K562 (cell line): ENCODE results near the gene ACOX2. TPM values are rescaled to one million over a fixed set of nuclear protein-coding genes. Genes with fewer than 3 reads are reported as not detected.
A peak's percentile ranks its signal among the peaks of the same experiment; 100 is the strongest.

ENCODE experiments used
- ATAC-seq: fragments of 200-7000 bp; cut with Tn5 transposase; 3 replicates; pipeline ENCODE4 v1.9.1; 2020; ENCODE audit warnings: moderate library complexity
- BruUV-seq: library from RNA; stranded (reverse); fragments of 400-500 nt; replicated peaks from 2 replicates; lab custom pipeline; 2021; lab: Mats Ljungman, UMichigan
- CTCF ChIA-PET: fragments of 300-600 bp; formaldehyde crosslinking; extraction: SDS; loops from one replicate; lab custom pipeline; 2021; ENCODE audit warnings: low intra/inter-chr PET ratio; lab: Yijun Ruan, JAX
- POLR2A ChIA-PET: fragments of 300-600, 350-650 bp; sonication (Branson Sonifier 250); formaldehyde crosslinking; extraction: SDS; loops from one replicate; lab custom pipeline; 2021; ENCODE audit warnings: antibody characterized with exemption, inconsistent platforms; lab: Yijun Ruan, JAX
- DNase-seq, 4 experiments: peaks; one replicate each; pipeline versions ENCODE4 v3.0.0 to v3.0.0-alpha.2; 2011 to 2018; ENCODE audit warnings: low spot score in 3 of 4, mixed read lengths in 3 of 4; ENCODE audit errors: extremely low read depth in 1 of 4
- FAIRE-seq: peaks from 2 replicates; lab custom pipeline; 2011; peaks lifted over from hg19 to GRCh38; lab: Jason Lieb, UNC
- H2AFZ ChIP-seq: 2 replicates; pipeline ENCODE4 v1.6.0; 2011; ENCODE audit warnings: low read depth, low read length, control low read depth, inconsistent platforms
- H3K27ac ChIP-seq: fragments of 200-600 bp; 3 replicates; pipeline ENCODE4 v1.8.0; 2011; ENCODE audit warnings: low read depth, mild to moderate bottlenecking, control low read depth, inconsistent platforms, low read length, moderate library complexity, mixed read lengths; ENCODE audit errors: extremely low read depth
- H3K27me3 ChIP-seq, 2 experiments: fragments of 300-600 bp in 1 of 2; 2 replicates in 1 of 2; 3 replicates in 1 of 2; pipeline versions ENCODE4 v1.6.0 to v1.8.0; 2011; ENCODE audit warnings: inconsistent platforms in 2 of 2, low read length in 2 of 2, mild to moderate bottlenecking in 1 of 2, mixed read lengths in 1 of 2, moderate library complexity in 1 of 2; ENCODE audit not compliant: control insufficient read depth in 2 of 2, insufficient read depth in 2 of 2
- H3K36me3 ChIP-seq: fragments of 300-600 bp; 3 replicates; pipeline ENCODE4 v1.8.0; 2011; ENCODE audit warnings: mild to moderate bottlenecking, low read length, inconsistent platforms; ENCODE audit not compliant: control insufficient read depth, insufficient read depth
- H3K4me1 ChIP-seq, 2 experiments: fragments of 200-600 bp in 1 of 2; replicated peaks in 1 of 2; 2 replicates in 1 of 2; 3 replicates in 1 of 2; pipeline versions ENCODE4 v1.5.1 to v1.8.0; 2011; ENCODE audit warnings: inconsistent platforms in 2 of 2, low read length in 2 of 2, mild to moderate bottlenecking in 1 of 2, mixed read lengths in 1 of 2, moderate library complexity in 1 of 2; ENCODE audit not compliant: control insufficient read depth in 2 of 2, insufficient read depth in 2 of 2
- H3K4me2 ChIP-seq: 2 replicates; pipeline ENCODE4 v1.6.1; 2011; ENCODE audit warnings: low read length, control low read depth, inconsistent platforms, mixed read lengths; ENCODE audit not compliant: insufficient read depth
- H3K4me3 ChIP-seq: fragments of 200-600 bp; sonication (generic), shearing (Covaris generic); 2 replicates; pipeline ENCODE4 v1.5.1; 2016; ENCODE audit warnings: control low read depth, inconsistent platforms
- H3K79me2 ChIP-seq: fragments of 200-600 bp; 3 replicates; pipeline ENCODE4 v1.8.0; 2011; ENCODE audit warnings: low read length, inconsistent platforms; ENCODE audit not compliant: control insufficient read depth, insufficient read depth
- H3K9ac ChIP-seq, 2 experiments: 2 replicates each; pipeline versions ENCODE4 v1.6.0 to v1.6.1; 2011; ENCODE audit warnings: low read depth in 2 of 2, low read length in 2 of 2, control low read depth in 1 of 2, inconsistent platforms in 1 of 2, mild to moderate bottlenecking in 1 of 2, mixed read lengths in 1 of 2; ENCODE audit not compliant: insufficient read depth in 1 of 2
- H3K9me1 ChIP-seq: one replicate; pipeline ENCODE4 v1.6.0; 2011; ENCODE audit warnings: inconsistent platforms, mild to moderate bottlenecking, low read length, moderate library complexity; ENCODE audit not compliant: control insufficient read depth, insufficient read depth
- H3K9me3 ChIP-seq: replicated peaks from 2 replicates; pipeline ENCODE4 v1.5.1; 2011; ENCODE audit warnings: low read depth, low read length, inconsistent platforms; ENCODE audit not compliant: control insufficient read depth, insufficient read depth
- H4K20me1 ChIP-seq: replicated peaks from 2 replicates; pipeline ENCODE4 v1.6.1; 2011; ENCODE audit warnings: low read length, inconsistent platforms, mixed read lengths; ENCODE audit not compliant: control insufficient read depth, insufficient read depth
- CCAR2 ChIP-seq: fragments of 200-400 bp; formaldehyde crosslinking; IDR thresholded peaks from 2 replicates; pipeline ENCODE4 v1.6.1; 2017; ENCODE audit warnings: mild to moderate bottlenecking, low read depth, low read length
- CCNT2 ChIP-seq: IDR thresholded peaks from 2 replicates; pipeline ENCODE4 v1.6.1; 2011; ENCODE audit warnings: borderline replicate concordance, low read depth, mild to moderate bottlenecking, moderate library complexity, mixed read lengths, low read length; ENCODE audit not compliant: insufficient read length; ENCODE audit errors: extremely low read depth
- CTBP1 ChIP-seq: fragments of 450-650 bp; IDR thresholded peaks from 2 replicates; pipeline ENCODE4 v1.6.1; 2016; ENCODE audit warnings: borderline replicate concordance
- HMGXB4 ChIP-seq: sonication (generic); formaldehyde crosslinking; IDR thresholded peaks from 2 replicates; pipeline ENCODE4 v1.8.1; 2023; ENCODE audit warnings: mild to moderate bottlenecking, missing genetic modification reagents
- NRF1 ChIP-seq, 2 experiments: fragments of 450-650 bp; IDR thresholded peaks in 1 of 2; conservative IDR thresholded peaks in 1 of 2; 2 replicates each; pipeline ENCODE4 v1.6.1; 2014; ENCODE audit warnings: mild to moderate bottlenecking in 2 of 2
- PHTF2 ChIP-seq: fragments of 250-450 bp; sonication (Bioruptor Pico); IDR thresholded peaks from 2 replicates; pipeline ENCODE4 v1.5.0; 2021; ENCODE audit warnings: mild to moderate bottlenecking
- RB1 ChIP-seq: fragments of 450-650 bp; IDR thresholded peaks from 2 replicates; pipeline ENCODE4 v1.6.1; 2017; ENCODE audit warnings: low read depth, mild to moderate bottlenecking
- ZNF217 ChIP-seq: sonication (generic); formaldehyde crosslinking; IDR thresholded peaks from 2 replicates; pipeline ENCODE4 v1.8.0; 2022; ENCODE audit warnings: mild to moderate bottlenecking, missing genetic modification reagents
- ZNF318 ChIP-seq, 2 experiments: fragments of 450-650 bp; IDR thresholded peaks; 2 replicates each; pipeline ENCODE4 v1.6.1; 2016; ENCODE audit warnings: mild to moderate bottlenecking in 2 of 2, borderline replicate concordance in 1 of 2, low read depth in 1 of 2, moderate library complexity in 1 of 2
- WGBS: fragments of 100-300 bp; shearing (Covaris generic); methylation state at CpG from one replicate; pipeline ENCODE4 v1.1.6; 2016; ENCODE audit warnings: low coverage, mixed read lengths; ENCODE audit not compliant: insufficient coverage; ENCODE audit errors: missing lambda C conversion rate; 5-methylcytosine and 5-hydroxymethylcytosine counted together
- in situ Hi-C: fragments of 300-500 bp; cut with MboI; formaldehyde crosslinking; loops from 4 replicates; pipeline ENCODE4 v1.15.0; 2018; ENCODE audit warnings: inconsistent platforms, mixed read lengths
- intact Hi-C: fragments of 100-400 bp; cut with micrococcal nuclease; formaldehyde crosslinking; loops from 2 replicates; pipeline ENCODE4 v1.14.2; 2022
- polyA plus RNA-seq, 8 experiments: library from polyadenylated mRNA; depleted of rRNA in 4 of 8; stranded (reverse) in 5 of 8; unstranded in 3 of 8; fragments of >200 nt; fragmentation: Nextera tagmentation in 2 of 8; fragmentation: Illumina TruSeq in 1 of 8; extraction: Ambion mirVana in 2 of 8; extraction: Trizol in 1 of 8; gene quantifications; 2 replicates each; pipeline versions ENCODE4 v1.2.1 to v1.2.3, GENCODE V29; 2011 to 2014; ENCODE audit warnings: inconsistent platforms in 1 of 8, missing spikeins in 1 of 8
- total RNA-seq, 7 experiments: library from RNA; depleted of rRNA in 6 of 7; stranded (reverse); fragments of >200 nt in 6 of 7; fragmentation: Illumina TruSeq in 2 of 7; extraction: Trizol in 2 of 7; gene quantifications; 2 replicates each; pipeline versions ENCODE4 v1.2.1 to v1.2.3, GENCODE V29; 2011 to 2021; ENCODE audit warnings: low replicate concordance in 1 of 7

ACOX2 gene
- total and polyA plus RNA-seq, 9 of the 15 experiments (the other 6 are each of a cell fraction or from before 2014, with no cell fraction given): 0.15 TPM; not detected in 8

- Histone ChIP-seq H3K9me3 (no peaks in the 10 kb centered on the region), H3K36me3 (no peaks in the 10 kb centered on the region), H3K9me1 (no peaks in the 10 kb centered on the region), H3K27ac (peak within 1 kb of the TSS; percentile 39; the same call in 1 of the 3 replicates), H3K27me3 (no peaks in the 10 kb centered on the region), H4K20me1 (no peaks in the 10 kb centered on the region), H3K4me1 (peaks cover 23 to 26% of the 10 kb centered on the region in 2 experiments; a peak in 4 of 5 replicates), H3K9ac (peak within 1 kb of the TSS; percentile 53 to 87), H3K4me3 (peak within 1 kb of the TSS; percentile 73), H3K79me2 (peaks cover 17% of the 10 kb centered on the region; the same call in 2 of the 3 replicates), H2AFZ (peak within 1 kb of the TSS; percentile 84), H3K4me2 (peak within 1 kb of the TSS; percentile 83)
- ATAC-seq (peak; percentile 99), DNase-seq (peak; percentile 89 to 91 (median 90)), FAIRE-seq (peak; percentile 82)
- intact Hi-C loops: loop anchor here (2.0 kb wide), 2 partner anchors 41 to 159 kb away; partner anchors contain the start of gene PXK
- BruUV-seq: no TSS peak
- CTCF ChIA-PET: interaction anchor here (0.7 kb wide), 1 partner anchor 41 kb away, joined by 3 read pairs; no protein-coding TSS in a partner anchor
- POLR2A ChIA-PET: interaction anchor here (0.6 to 1.7 kb wide), 2 partner anchors 108 to 185 kb away, joined by 3 to 5 read pairs; partner anchors contain the start of gene HTD2
- WGBS: 0% methylated on average over 6 of the region's 104 CpGs
- in situ Hi-C loops: no loop called here
- peak; percentile 97 for TF ChIP-seq RB1
- TF ChIP-seq NRF1 (conservative IDR thresholded peaks at IDR 0.05 in 1 of 2, IDR thresholded peaks at IDR 0.05 in 1 of 2): peak in 1 of 2 experiments; percentile 33; a peak in 2 of 4 replicates
- no peak for TF ChIP-seq HMGXB4
- peak; percentile 64; the same call in 1 of the 2 replicates for TF ChIP-seq CTBP1
- TF ChIP-seq CCNT2: peak; percentile 72
- TF ChIP-seq ZNF217: no peak
- TF ChIP-seq CCAR2: no peak
- TF ChIP-seq PHTF2: no peak
- TF ChIP-seq ZNF318 (IDR thresholded peaks at IDR 0.05; ENCODE audit: borderline replicate concordance in 1 of 2, low read depth in 1 of 2): no peak
Observed at GRCh38 chr3:58491506-58492402, 45.2 kb downstream of the ACOX2 start, which contains the start of gene KCTD6. Gene KCTD6 (plus strand): TSS chr3:58492096. CDS start chr3:58498756, 6,660 bp downstream.
